ENCODE measurements around the gene ADGRL3.

DNA sequence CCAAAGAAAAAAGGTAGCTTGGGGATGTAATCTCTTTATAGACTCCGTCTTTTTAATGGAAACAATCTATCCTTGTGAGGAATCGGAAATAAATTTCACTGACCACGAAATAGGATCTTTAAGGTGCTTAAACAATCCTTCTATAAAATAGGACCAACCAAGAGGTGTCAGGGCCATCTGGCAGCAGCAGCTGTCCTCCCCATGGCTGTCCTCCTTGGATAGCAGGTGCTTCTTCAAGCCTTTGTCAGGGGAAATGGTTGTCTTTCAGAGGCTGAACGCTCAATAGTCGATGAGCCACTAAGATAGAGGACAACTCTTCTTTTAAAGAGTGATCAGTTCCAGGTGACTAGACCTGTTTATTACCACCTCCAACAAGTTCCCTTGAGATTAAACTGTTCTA is 231.0 kb downstream of the ADGRL3 start:
- TF ChIP-seq POLR2A (IDR thresholded peaks at IDR 0.05; ENCODE audit: low read length) (no peak), GATA1 (IDR thresholded peaks at IDR 0.05; ENCODE audit: low read depth, low read length) (no peak)

All from erythroblast (primary cell).